OCI-LY3 (cell line): ENCODE measurements around the gene CPSF4.
"Not testable (repeated sequence)": the region's sequence is repeated elsewhere in the genome, so short reads cannot be mapped to it uniquely, and the experiment has no call there.

Source experiments
- H2AFZ ChIP-seq: fragments of 200-600, 300-600 bp; shearing (Covaris generic); 2 replicates; pipeline ENCODE4 v1.6.0; 2014; ENCODE audit warnings: antibody characterized with exemption, low read depth, low read length
- H3K27ac ChIP-seq: fragments of 200-600, 300-600 bp; sonication (generic); 2 replicates; pipeline ENCODE4 v1.5.1; 2014; ENCODE audit warnings: mild to moderate bottlenecking, low read length, moderate library complexity, mixed read lengths
- H3K27me3 ChIP-seq: fragments of 200-600, 300-600 bp; sonication (generic); 2 replicates; pipeline ENCODE4 v1.6.1; 2014; ENCODE audit warnings: low read depth, low read length, mixed read lengths
- H3K36me3 ChIP-seq: fragments of 200-600, 300-600 bp; sonication (generic); replicated peaks from 2 replicates; pipeline ENCODE3; 2014; ENCODE audit warnings: low read depth, low read length, mixed read lengths
- H3K4me1 ChIP-seq: fragments of 300-600, 200-600 bp; sonication (generic); 2 replicates; pipeline ENCODE4 v1.6.1; 2014; ENCODE audit warnings: low read length, mixed read lengths
- H3K4me2 ChIP-seq: fragments of 200-600, 300-600 bp; sonication (generic); 2 replicates; pipeline ENCODE4 v1.6.1; 2014; ENCODE audit warnings: low read length, mixed read lengths
- H3K4me3 ChIP-seq: fragments of 300-600, 200-600 bp; sonication (generic); 2 replicates; pipeline ENCODE4 v1.5.1; 2014; ENCODE audit warnings: antibody characterized with exemption, mild to moderate bottlenecking, low read length, moderate library complexity
- H3K79me2 ChIP-seq: fragments of 300-600, 200-600 bp; shearing (Covaris generic); 2 replicates; pipeline ENCODE4 v1.6.1; 2014; ENCODE audit warnings: mild to moderate bottlenecking, low read length, mixed read lengths
- H3K9ac ChIP-seq: fragments of 300-600, 200-600 bp; shearing (Covaris generic); 2 replicates; pipeline ENCODE4 v1.6.0; 2014; ENCODE audit warnings: mild to moderate bottlenecking, low read length, moderate library complexity
- H3K9me3 ChIP-seq: fragments of 200-600, 300-600 bp; shearing (Covaris generic); 2 replicates; pipeline ENCODE4 v1.6.1; 2014; ENCODE audit warnings: low read length, mixed read lengths; ENCODE audit not compliant: insufficient read depth
- H4K20me1 ChIP-seq: fragments of 200-600, 300-600 bp; sonication (generic); 2 replicates; pipeline ENCODE4 v1.6.1; 2016; ENCODE audit warnings: low read length, mixed read lengths; ENCODE audit not compliant: insufficient read depth
- CTCF ChIP-seq: fragments of 200-600, 300-600 bp; sonication (generic); IDR thresholded peaks from 2 replicates; pipeline ENCODE4 v1.5.1; 2014; ENCODE audit warnings: antibody characterized with exemption, low read length, low read depth
- EZH2phosphoT487 ChIP-seq: fragments of 200-600 bp; shearing (Covaris generic); IDR thresholded peaks from 2 replicates; pipeline ENCODE4 v1.6.1; 2018; ENCODE audit warnings: antibody characterized with exemption, mixed run types, low read depth

The CPSF4 gene

DNA sequence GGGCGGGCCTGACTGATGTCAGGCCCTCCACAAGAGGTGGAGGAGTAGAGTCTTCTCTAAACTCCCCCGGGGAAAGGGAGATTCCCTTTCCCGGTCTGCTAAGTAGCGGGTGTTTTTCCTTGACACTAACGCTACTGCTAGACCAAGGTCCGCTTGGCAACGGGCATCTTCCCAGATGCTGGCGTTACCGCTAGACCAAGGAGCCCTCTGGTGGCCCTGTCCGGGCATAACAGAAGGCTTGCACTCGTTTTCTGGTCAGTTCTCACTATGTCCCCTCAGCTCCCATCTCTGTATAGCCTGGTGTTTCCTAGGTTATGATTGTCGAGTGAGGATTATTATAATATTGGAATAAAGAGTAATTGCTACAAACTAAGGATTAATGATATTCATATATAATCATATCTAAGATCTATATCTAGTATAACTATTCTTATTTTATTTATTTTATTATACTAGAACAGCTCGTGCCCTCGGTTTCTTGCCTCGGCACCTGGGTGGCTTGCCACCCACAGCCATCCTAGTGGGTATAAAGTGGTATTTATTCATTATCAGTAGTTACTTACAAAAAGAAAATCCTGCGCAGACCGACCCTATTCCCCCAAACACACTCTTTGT is 23.1 kb upstream of the CPSF4 start:
- H3K4me1 ChIP-seq, H3K4me3 ChIP-seq, H3K9ac ChIP-seq, H3K27ac ChIP-seq, H3K4me2 ChIP-seq, H3K9me3 ChIP-seq, H2AFZ ChIP-seq, H3K27me3 ChIP-seq, H4K20me1 ChIP-seq: not testable (repeated sequence)
- peaks cover 18% of the 10 kb centered on the region for H3K79me2 ChIP-seq
- TF ChIP-seq CTCF: peak; percentile 37
- H3K36me3 ChIP-seq: peaks cover 53% of the 10 kb centered on the region

GRCh38 chr7:99418260-99418659 is 20.5 kb upstream of the CPSF4 start:
- Histone ChIP-seq H3K4me1 (no peaks in the 10 kb centered on the region), H3K79me2 (peaks cover 8% of the 10 kb centered on the region; the same call in 1 of the 2 replicates), H3K27ac (no peak overlapping the region), H3K9ac (no peak overlapping the region), H3K36me3 (peaks cover 39% of the 10 kb centered on the region), H3K4me2 (no peak overlapping the region), H4K20me1 (peaks cover 4% of the 10 kb centered on the region; the same call in 1 of the 2 replicates), H3K27me3 (no peaks in the 10 kb centered on the region), H2AFZ (no peak overlapping the region), H3K9me3 (no peaks in the 10 kb centered on the region), H3K4me3 (no peak overlapping the region)
- TF ChIP-seq EZH2phosphoT487: no peak
- TF ChIP-seq CTCF: no peak

GRCh38 chr7:99419323-99420021 is 19.3 kb upstream of the CPSF4 start:
- no peak overlapping the region for H3K4me3 ChIP-seq
- peaks cover 41% of the 10 kb centered on the region for H3K36me3 ChIP-seq
- TF ChIP-seq CTCF (no peak), EZH2phosphoT487 (no peak)
- H4K20me1 ChIP-seq: peaks cover 4% of the 10 kb centered on the region; the same call in 1 of the 2 replicates
- no peaks in the 10 kb centered on the region for H3K4me1 ChIP-seq
- no peak overlapping the region for H2AFZ ChIP-seq
- H3K9me3 ChIP-seq: no peaks in the 10 kb centered on the region
- H3K27ac ChIP-seq: no peak overlapping the region
- H3K9ac ChIP-seq: no peak overlapping the region
- no peaks in the 10 kb centered on the region for H3K27me3 ChIP-seq
- peaks cover 8% of the 10 kb centered on the region; the same call in 1 of the 2 replicates for H3K79me2 ChIP-seq
- H3K4me2 ChIP-seq: no peak overlapping the region

DNA sequence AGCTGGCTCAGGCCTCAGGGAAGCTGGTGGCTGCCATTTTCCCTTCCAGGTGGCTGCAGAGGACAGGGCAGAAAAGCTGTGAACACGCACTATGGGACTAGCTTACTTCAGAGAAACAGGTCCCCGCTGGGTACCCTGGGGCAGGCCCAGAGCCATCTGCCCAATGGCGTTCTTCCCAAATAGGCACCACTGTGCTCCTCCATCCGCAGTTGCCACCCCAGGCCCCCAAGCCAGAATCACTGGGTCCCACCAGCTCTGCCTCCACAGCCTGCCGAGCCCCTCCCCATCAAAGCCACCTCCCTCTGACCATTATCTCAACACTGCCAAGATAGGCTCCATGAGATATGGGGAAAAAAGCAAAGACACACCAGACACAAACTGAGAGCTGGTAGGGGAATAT is 18.5 kb upstream of the CPSF4 start:
- no peak overlapping the region for H3K4me3 ChIP-seq

More for the DNA sequence above, 18.5 kb upstream of the CPSF4 start:
- no peak for TF ChIP-seq CTCF
- no peak for TF ChIP-seq EZH2phosphoT487
- Histone ChIP-seq H3K4me2 (no peak overlapping the region), H3K9ac (no peak overlapping the region), H3K27ac (no peak overlapping the region), H4K20me1 (peaks cover 4% of the 10 kb centered on the region; the same call in 1 of the 2 replicates), H3K36me3 (peaks cover 45% of the 10 kb centered on the region), H3K9me3 (no peaks in the 10 kb centered on the region), H2AFZ (no peak overlapping the region), H3K27me3 (no peaks in the 10 kb centered on the region), H3K4me1 (no peaks in the 10 kb centered on the region), H3K79me2 (peaks cover 8% of the 10 kb centered on the region; the same call in 1 of the 2 replicates)
